Activated CD8-positive, alpha-beta memory T cell treated with anti-CD3 and anti-CD28 coated beads, Interleukin-2, amount 10 ng/mL, durations not matched to agents 7 days and 5 days (primary cell): ENCODE measurements around the gene IL26. TPM values are rescaled to one million over a fixed set of nuclear protein-coding genes. Genes with fewer than 3 reads are reported as not detected.

Source experiments
- ATAC-seq: fragments of 150-1000 bp; cut with Tn5 transposase; one replicate; pipeline ENCODE4 v1.10.0; 2021; ENCODE audit warnings: moderate library complexity
- CTCF ChIA-PET: fragments of 350-600 bp; sonication (Branson Sonifier 250); formaldehyde crosslinking; loops from one replicate; lab custom pipeline; 2021; ENCODE audit warnings: antibody characterized with exemption; lab: Charles Lee
- DNase-seq: peaks from one replicate; pipeline ENCODE4 v3.0.0-alpha.2; 2020
- H3K27ac Mint-ChIP-seq: one replicate; pipeline ENCODE4 v1.8.0; 2021; ENCODE audit warnings: mild to moderate bottlenecking, mixed read lengths
- H3K27me3 Mint-ChIP-seq: one replicate; pipeline ENCODE4 v1.8.0; 2021; ENCODE audit warnings: mixed read lengths
- H3K36me3 Mint-ChIP-seq: one replicate; pipeline ENCODE4 v1.8.0; 2021; ENCODE audit warnings: mild to moderate bottlenecking, mixed read lengths
- H3K4me1 Mint-ChIP-seq: one replicate; pipeline ENCODE4 v1.8.0; 2021; ENCODE audit warnings: mixed read lengths
- H3K4me3 Mint-ChIP-seq: one replicate; pipeline ENCODE4 v1.8.0; 2021; ENCODE audit warnings: mild to moderate bottlenecking, moderate library complexity, mixed read lengths
- H3K9me3 Mint-ChIP-seq: one replicate; pipeline ENCODE4 v1.8.0; 2022; ENCODE audit warnings: low read depth, mixed read lengths
- total RNA-seq, 2 experiments: library from RNA; stranded (reverse); gene quantifications; one replicate each; pipeline ENCODE4 v1.2.3, GENCODE V29; 2021

The IL26 gene
- total RNA-seq, 2 experiments from 2014 or later = 0.35 TPM; not detected in 1

GRCh38 chr12:68259318-68259940 lies 33.8 kb upstream of the IL26 start:
- CTCF ChIA-PET = interaction anchor here (0.7 to 1.7 kb wide), 5 partner anchors 18 to 220 kb away, joined by 3 read pairs; partner anchors contain the start of gene IL26
- DNase-seq (peak; percentile 73), ATAC-seq (peak; percentile 82)
- Mint-ChIP-seq H3K36me3 (peaks cover 5% of the 10 kb centered on the region), H3K27ac (peak overlapping the region; percentile 25), H3K4me1 (peaks cover 36% of the 10 kb centered on the region), H3K4me3 (no peak overlapping the region), H3K27me3 (peaks cover 80% of the 10 kb centered on the region), H3K9me3 (no peaks in the 10 kb centered on the region)

- no peak within 1 kb of the TSS for H3K4me3 Mint-ChIP-seq
- H3K9me3 Mint-ChIP-seq = no peaks in the 10 kb centered on the region
- CTCF ChIA-PET = interaction anchor here (1.0 kb wide), 1 partner anchor 12 kb away, joined by 4 read pairs; no protein-coding TSS in a partner anchor
- peaks cover 75% of the 10 kb centered on the region for H3K27me3 Mint-ChIP-seq
- H3K36me3 Mint-ChIP-seq = peaks cover 9% of the 10 kb centered on the region
- no peak for DNase-seq
- no peak for ATAC-seq
- H3K4me1 Mint-ChIP-seq = peaks cover 4% of the 10 kb centered on the region
- no peak within 1 kb of the TSS for H3K27ac Mint-ChIP-seq
Measured at GRCh38 chr12:68253504-68253903, 27.9 kb upstream of the IL26 start, which contains the start of gene IL22. Gene IL22, minus strand, starts transcription at chr12:68253604. Its CDS starts 156 bp downstream, at chr12:68253448.

- H3K9me3 Mint-ChIP-seq = no peaks in the 10 kb centered on the region
- DNase-seq (no peak), ATAC-seq (no peak)
- H3K27me3 Mint-ChIP-seq = peaks cover 67% of the 10 kb centered on the region
- H3K4me3 Mint-ChIP-seq = no peak overlapping the region
- CTCF ChIA-PET = interaction anchor here (0.9 to 1.5 kb wide), 2 partner anchors 11 to 91 kb away, joined by 3 read pairs; no protein-coding TSS in a partner anchor
- H3K4me1 Mint-ChIP-seq = peaks cover 2% of the 10 kb centered on the region
- H3K27ac Mint-ChIP-seq = no peak overlapping the region
- peaks cover 9% of the 10 kb centered on the region for H3K36me3 Mint-ChIP-seq
Measured at GRCh38 chr12:68252077-68252476, 26.5 kb upstream of the IL26 start.

GRCh38 chr12:68250454-68250853 lies 24.8 kb upstream of the IL26 start:
- Mint-ChIP-seq H3K4me1 (peaks cover 2% of the 10 kb centered on the region), H3K9me3 (no peaks in the 10 kb centered on the region), H3K36me3 (peaks cover 9% of the 10 kb centered on the region), H3K4me3 (no peak overlapping the region), H3K27ac (no peak overlapping the region), H3K27me3 (peaks cover 68% of the 10 kb centered on the region)
- CTCF ChIA-PET = interaction anchor here (1.5 kb wide), 1 partner anchor 9 kb away, joined by 3 read pairs; no protein-coding TSS in a partner anchor
- DNase-seq (no peak), ATAC-seq (no peak)

GRCh38 chr12:68247785-68248184 lies 22.2 kb upstream of the IL26 start:
- no peak for ATAC-seq
- Mint-ChIP-seq H3K36me3 (peaks cover 11% of the 10 kb centered on the region), H3K27ac (no peak overlapping the region), H3K4me1 (peaks cover 2% of the 10 kb centered on the region), H3K9me3 (no peaks in the 10 kb centered on the region), H3K4me3 (no peak overlapping the region), H3K27me3 (peaks cover 60% of the 10 kb centered on the region)
- CTCF ChIA-PET = interaction anchor here (1.0 kb wide), 1 partner anchor 64 kb away, joined by 3 read pairs; no protein-coding TSS in a partner anchor
- DNase-seq = no peak

GRCh38 chr12:68246350-68246749 lies 20.7 kb upstream of the IL26 start:
- Mint-ChIP-seq H3K27me3 (peaks cover 49% of the 10 kb centered on the region), H3K4me1 (peaks cover 11% of the 10 kb centered on the region), H3K4me3 (no peak overlapping the region), H3K27ac (no peak overlapping the region), H3K9me3 (peaks cover 1% of the 10 kb centered on the region), H3K36me3 (peaks cover 9% of the 10 kb centered on the region)
- DNase-seq (no peak), ATAC-seq (no peak)
- CTCF ChIA-PET = no interaction called here

- Mint-ChIP-seq H3K36me3 (peaks cover 11% of the 10 kb centered on the region), H3K4me1 (peaks cover 21% of the 10 kb centered on the region), H3K27ac (no peak overlapping the region), H3K9me3 (peaks cover 1% of the 10 kb centered on the region), H3K4me3 (no peak overlapping the region), H3K27me3 (peaks cover 41% of the 10 kb centered on the region)
- ATAC-seq (no peak), DNase-seq (no peak)
- CTCF ChIA-PET = interaction anchor here (1.0 to 1.3 kb wide), 2 partner anchors 11 to 50 kb away, joined by 3 read pairs; no protein-coding TSS in a partner anchor
Measured at GRCh38 chr12:68245180-68246021, 19.8 kb upstream of the IL26 start.

- Mint-ChIP-seq H3K4me3 (no peak overlapping the region), H3K4me1 (peaks cover 36% of the 10 kb centered on the region), H3K27me3 (peaks cover 23% of the 10 kb centered on the region), H3K27ac (no peak overlapping the region), H3K9me3 (peaks cover 1% of the 10 kb centered on the region), H3K36me3 (peaks cover 7% of the 10 kb centered on the region)
- ATAC-seq (no peak), DNase-seq (no peak)
- CTCF ChIA-PET = interaction anchor here (1.7 to 3.2 kb wide), 2 partner anchors 19 to 74 kb away, joined by 7 to 18 read pairs; no protein-coding TSS in a partner anchor
Measured at GRCh38 chr12:68242777-68243176, 17.2 kb upstream of the IL26 start.

- ATAC-seq = peak; percentile 99
- peaks cover 8% of the 10 kb centered on the region for H3K27me3 Mint-ChIP-seq
- peaks cover 54% of the 10 kb centered on the region for H3K4me1 Mint-ChIP-seq
- peak overlapping the region; percentile 52 for H3K4me3 Mint-ChIP-seq
- CTCF ChIA-PET = interaction anchor here (0.6 to 3.2 kb wide), 9 partner anchors 10 to 201 kb away, joined by 3 to 18 read pairs (median 3); partner anchors contain the start of gene IL22
- peaks cover 9% of the 10 kb centered on the region for H3K36me3 Mint-ChIP-seq
- H3K9me3 Mint-ChIP-seq = peaks cover 1% of the 10 kb centered on the region
- H3K27ac Mint-ChIP-seq = peak overlapping the region; percentile 94
- peak; percentile 82 for DNase-seq
Measured at GRCh38 chr12:68240975-68241374, 15.4 kb upstream of the IL26 start.

GRCh38 chr12:68240079-68240478 lies 14.5 kb upstream of the IL26 start:
- Mint-ChIP-seq H3K4me3 (no peak overlapping the region), H3K4me1 (peaks cover 60% of the 10 kb centered on the region), H3K36me3 (peaks cover 9% of the 10 kb centered on the region), H3K27me3 (peaks cover 1% of the 10 kb centered on the region), H3K27ac (peak overlapping the region; percentile 94), H3K9me3 (peaks cover 1% of the 10 kb centered on the region)
- ATAC-seq (no peak), DNase-seq (no peak)
- CTCF ChIA-PET = interaction anchor here (1.6 to 3.2 kb wide), 4 partner anchors 9 to 200 kb away, joined by 3 to 18 read pairs (median 10); no protein-coding TSS in a partner anchor

- CTCF ChIA-PET = interaction anchor here (0.8 to 5.0 kb wide), 3 partner anchors 16 to 77 kb away, joined by 3 to 20 read pairs (median 3); no protein-coding TSS in a partner anchor
- Mint-ChIP-seq H3K27ac (no peak overlapping the region), H3K4me1 (peaks cover 64% of the 10 kb centered on the region), H3K4me3 (no peak overlapping the region), H3K9me3 (peaks cover 1% of the 10 kb centered on the region), H3K27me3 (no peaks in the 10 kb centered on the region), H3K36me3 (peaks cover 13% of the 10 kb centered on the region)
- DNase-seq (no peak), ATAC-seq (no peak)
Measured at GRCh38 chr12:68239309-68239982, 13.8 kb upstream of the IL26 start.

- Mint-ChIP-seq H3K9me3 (peaks cover 1% of the 10 kb centered on the region), H3K4me3 (no peak overlapping the region), H3K27ac (no peak overlapping the region), H3K36me3 (peaks cover 10% of the 10 kb centered on the region), H3K4me1 (peaks cover 66% of the 10 kb centered on the region), H3K27me3 (no peaks in the 10 kb centered on the region)
- DNase-seq = no peak
- CTCF ChIA-PET = interaction anchor here (1.1 to 5.0 kb wide), 5 partner anchors 14 to 570 kb away, joined by 3 to 20 read pairs (median 5); partner anchors contain the start of gene MDM2
- ATAC-seq = no peak
Measured at GRCh38 chr12:68237619-68238018, 12.0 kb upstream of the IL26 start.
